SJCRH30 (cell line): ENCODE results near the gene PDZD7. TPM values are rescaled to one million over a fixed set of nuclear protein-coding genes. Genes with fewer than 3 reads are reported as not detected.
A peak's percentile ranks its signal among the peaks of the same experiment; 100 is the strongest.

Source experiments
- DNase-seq, 2 experiments: peaks; one replicate each; pipeline ENCODE4 v3.0.0-alpha.2; 2015 to 2020
- H3K27ac ChIP-seq: fragments of 250-450 bp; sonication (Bioruptor Pico); 2 replicates; pipeline ENCODE4 v1.5.1; 2020; ENCODE audit warnings: mild to moderate bottlenecking, moderate library complexity
- H3K27me3 ChIP-seq: fragments of 250-450 bp; sonication (Bioruptor Pico); 2 replicates; pipeline ENCODE4 v1.5.1; 2020; ENCODE audit warnings: mild to moderate bottlenecking, moderate library complexity
- H3K36me3 ChIP-seq: fragments of 250-450 bp; sonication (Bioruptor Pico); 2 replicates; pipeline ENCODE4 v1.5.1; 2020; ENCODE audit warnings: mild to moderate bottlenecking, moderate library complexity
- H3K4me1 ChIP-seq: fragments of 250-450 bp; sonication (Bioruptor Pico); 2 replicates; pipeline ENCODE4 v1.5.1; 2020; ENCODE audit warnings: mild to moderate bottlenecking, moderate library complexity
- H3K4me3 ChIP-seq: fragments of 250-450 bp; sonication (Bioruptor Pico); 2 replicates; pipeline ENCODE4 v1.5.1; 2020; ENCODE audit warnings: mild to moderate bottlenecking, moderate library complexity
- H3K9me3 ChIP-seq: fragments of 250-450 bp; sonication (Bioruptor Pico); replicated peaks from 2 replicates; pipeline ENCODE4 v1.5.1; 2020; ENCODE audit warnings: mild to moderate bottlenecking, moderate library complexity
- total RNA-seq: library from RNA; depleted of rRNA; stranded (reverse); fragments of >200 nt; shearing (Covaris generic); gene quantifications from 2 replicates; pipeline ENCODE4 v1.2.3, GENCODE V29; 2014

Gene PDZD7
- total RNA-seq, 1 experiment from 2014 or later, result 0.89 TPM

DNA sequence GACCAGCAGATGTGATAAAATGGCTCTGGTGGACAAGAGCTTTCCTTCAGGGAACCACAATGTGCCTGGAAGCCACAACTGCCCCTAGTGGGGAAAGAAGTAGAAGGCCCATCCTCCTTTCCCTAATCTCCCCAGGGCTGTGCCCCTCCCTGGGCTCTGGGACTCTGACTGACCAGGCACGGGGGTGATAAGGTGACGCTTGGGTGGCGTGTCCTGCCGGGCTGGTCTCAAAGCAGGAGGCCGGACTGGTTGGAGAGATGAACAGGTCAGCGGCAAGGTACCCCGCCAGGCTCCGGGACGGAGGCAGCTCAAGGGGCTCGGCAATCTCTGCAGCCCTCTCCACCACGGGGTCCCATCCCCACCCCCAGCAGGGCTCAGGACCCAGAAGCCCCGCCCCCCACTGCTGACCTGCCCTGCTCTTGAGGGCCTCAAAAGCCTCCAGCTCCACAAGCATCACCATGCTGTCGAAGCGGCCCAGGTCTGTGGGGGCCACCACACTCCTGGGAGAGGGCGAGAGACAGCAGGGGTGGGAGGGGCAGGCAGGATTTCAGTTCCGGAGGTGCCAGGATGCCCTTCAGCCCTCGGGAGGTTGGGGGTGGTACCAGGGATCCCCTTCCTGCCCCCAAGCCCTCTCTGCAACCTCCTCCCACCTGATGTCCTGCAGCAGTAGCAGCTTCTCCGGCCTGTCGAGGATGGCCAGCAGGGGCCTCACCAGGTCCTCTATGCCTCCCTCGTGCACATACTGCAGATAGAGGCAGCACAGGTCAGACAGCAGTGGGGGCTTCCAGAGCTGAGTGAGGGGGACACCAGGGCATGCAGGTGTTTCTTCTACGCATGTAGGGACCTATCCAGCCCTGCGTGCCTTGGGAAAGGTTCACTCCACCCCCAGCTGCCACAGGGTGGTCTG, 19.2 kb downstream of the PDZD7 start:
- H3K27me3 ChIP-seq, result no peaks in the 10 kb centered on the region
- H3K36me3 ChIP-seq, result peaks cover 8% of the 10 kb centered on the region
- DNase-seq, result peak in 1 of 2 experiments; percentile 67
- no peak overlapping the region for H3K27ac ChIP-seq
- no peak overlapping the region for H3K4me3 ChIP-seq
- peaks cover 48% of the 10 kb centered on the region for H3K4me1 ChIP-seq
- no peaks in the 10 kb centered on the region for H3K9me3 ChIP-seq

DNA sequence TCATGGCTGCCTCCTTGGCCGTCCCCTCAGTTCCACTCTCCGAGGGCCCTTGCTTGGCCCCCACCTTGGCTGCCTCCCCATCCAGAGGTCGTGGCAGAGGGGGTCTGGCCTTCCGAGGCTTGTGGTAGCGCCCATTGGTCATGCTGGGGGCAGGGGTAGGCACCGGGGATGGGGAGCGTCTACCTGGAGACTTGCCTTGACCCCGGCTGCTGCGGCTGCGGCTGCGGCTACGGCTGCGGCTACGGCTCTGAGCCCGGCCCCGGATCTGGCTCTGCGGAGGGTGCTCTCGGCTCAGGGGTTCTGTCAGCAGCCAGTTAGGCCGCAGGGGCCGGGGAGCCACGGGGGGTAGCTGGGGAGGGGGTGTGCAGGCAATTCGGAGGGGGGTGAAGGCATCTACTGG, 20.6 kb downstream of the PDZD7 start:
- DNase-seq, result no peak
- Histone ChIP-seq H3K27me3 (no peaks in the 10 kb centered on the region), H3K4me3 (no peak overlapping the region), H3K36me3 (peaks cover 20% of the 10 kb centered on the region), H3K27ac (no peak overlapping the region), H3K9me3 (no peaks in the 10 kb centered on the region), H3K4me1 (peaks cover 61% of the 10 kb centered on the region)

DNA sequence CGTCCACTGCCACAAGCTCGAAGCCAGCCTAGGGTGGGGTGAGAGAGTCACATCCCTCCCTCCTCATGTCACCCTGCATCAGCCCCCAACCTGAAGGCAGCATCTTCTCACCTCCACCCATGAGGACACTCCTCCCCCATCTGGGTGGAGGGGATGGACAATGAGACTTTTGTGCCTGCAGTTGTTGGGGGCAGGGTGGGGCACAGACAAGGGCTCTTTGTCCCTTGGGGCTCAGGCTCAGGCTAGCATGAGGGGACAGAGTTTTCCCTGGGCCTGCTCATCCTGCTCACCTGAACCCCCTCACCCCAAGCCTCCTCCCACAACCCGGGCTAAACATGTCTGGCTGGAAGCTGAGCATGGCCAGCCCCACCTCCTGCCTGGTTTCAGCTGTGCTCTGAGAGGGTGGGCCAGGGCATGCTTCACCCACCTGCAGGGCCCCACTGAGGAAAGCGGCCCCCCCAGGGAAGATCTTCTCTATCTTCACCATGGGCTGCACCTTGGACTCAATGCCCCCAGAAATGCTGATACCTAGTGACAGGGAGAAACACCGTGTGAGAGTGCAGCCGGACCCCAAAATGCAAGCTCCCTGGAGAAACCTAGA, 22.0 kb downstream of the PDZD7 start:
- no peaks in the 10 kb centered on the region for H3K9me3 ChIP-seq
- H3K4me3 ChIP-seq, result no peak overlapping the region
- no peak overlapping the region; the same call in 1 of the 2 replicates for H3K27ac ChIP-seq
- peaks cover 34% of the 10 kb centered on the region for H3K36me3 ChIP-seq
- H3K27me3 ChIP-seq, result no peaks in the 10 kb centered on the region
- H3K4me1 ChIP-seq, result peaks cover 59% of the 10 kb centered on the region
- DNase-seq, result peak in 1 of 2 experiments; percentile 77

DNA sequence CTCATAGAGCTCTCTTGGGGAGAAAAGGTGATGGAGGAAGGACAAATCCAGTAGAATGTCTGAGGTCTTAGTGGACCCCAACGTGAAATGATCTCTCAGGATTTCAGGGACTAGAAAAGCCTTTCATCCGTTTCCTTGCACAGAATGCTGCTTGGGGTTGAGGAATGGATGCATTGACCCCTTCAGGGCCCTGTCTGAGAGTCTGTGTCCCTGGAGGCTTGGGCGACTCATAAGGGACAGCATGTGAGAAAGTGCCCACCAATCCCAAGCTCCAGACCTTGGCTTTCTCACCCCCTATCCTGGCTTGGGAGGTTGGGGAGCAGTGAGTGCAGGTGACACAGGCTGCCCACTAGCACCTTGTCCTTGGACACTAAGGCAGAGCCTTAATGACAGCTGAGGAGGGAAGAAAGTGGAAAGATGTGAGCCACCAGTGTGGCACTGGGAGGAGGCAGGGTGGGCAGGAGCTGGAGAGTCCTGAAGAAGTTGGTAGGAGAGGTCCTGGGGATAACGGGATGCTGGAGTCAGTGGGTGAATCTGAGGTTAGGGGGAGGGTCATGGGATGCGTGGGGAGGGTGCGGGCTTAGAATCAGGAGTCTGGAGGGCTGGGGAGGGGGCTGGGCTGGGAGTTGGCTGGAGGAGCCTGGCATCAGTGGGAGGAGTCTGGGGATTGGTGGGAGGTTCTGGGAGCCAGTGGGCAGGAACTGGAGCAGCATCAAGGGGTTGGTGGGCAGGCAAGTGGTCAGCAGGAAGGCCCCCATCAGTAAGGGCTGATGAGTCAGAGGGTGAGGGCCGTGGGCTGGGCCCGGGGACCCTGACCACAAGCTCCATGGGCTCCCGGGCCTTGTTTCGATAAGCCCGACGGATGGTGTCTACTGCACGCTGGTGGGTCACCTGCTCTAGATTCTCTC, 22.8 kb downstream of the PDZD7 start:
- peak in 1 of 2 experiments; percentile 43 for DNase-seq
- Histone ChIP-seq H3K4me3 (no peak overlapping the region), H3K36me3 (peaks cover 41% of the 10 kb centered on the region), H3K27ac (peak overlapping the region; percentile 48; the same call in 1 of the 2 replicates), H3K4me1 (peaks cover 55% of the 10 kb centered on the region), H3K27me3 (no peaks in the 10 kb centered on the region), H3K9me3 (no peaks in the 10 kb centered on the region)

DNA sequence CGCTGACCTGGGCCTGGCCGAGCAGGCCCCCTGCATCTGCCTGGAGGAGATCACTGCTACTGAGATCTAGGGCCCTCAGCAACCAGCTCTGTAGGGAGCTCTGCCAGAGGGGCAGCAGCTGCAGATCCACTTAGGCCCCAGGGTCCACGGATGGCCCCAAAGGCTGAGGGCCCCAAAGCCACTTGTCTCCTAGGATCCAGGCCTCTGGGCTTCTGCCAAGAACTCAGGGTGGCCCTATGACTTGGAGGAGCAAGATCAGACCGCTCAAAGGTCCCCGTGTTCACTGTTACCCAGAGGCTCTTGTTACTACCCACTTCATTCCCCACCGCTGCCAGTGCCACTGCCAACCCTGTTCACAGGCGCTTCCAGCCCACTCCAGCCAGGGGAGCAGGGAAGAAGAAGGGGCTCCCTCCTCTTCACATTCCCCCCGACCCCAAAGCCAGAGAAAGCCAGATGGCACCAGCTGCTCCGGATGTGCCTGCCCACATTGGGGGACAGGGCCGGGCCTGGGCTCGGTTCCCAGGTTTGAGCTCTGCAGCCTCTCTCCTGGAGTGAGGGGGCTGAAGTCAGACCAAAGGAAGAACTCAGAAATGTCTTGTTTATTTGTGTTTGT, 23.7 kb downstream of the PDZD7 start:
- peaks cover 48% of the 10 kb centered on the region for H3K36me3 ChIP-seq
- no peak overlapping the region for H3K4me3 ChIP-seq
- H3K4me1 ChIP-seq, result peaks cover 46% of the 10 kb centered on the region
- peak overlapping the region; percentile 48 for H3K27ac ChIP-seq
- no peaks in the 10 kb centered on the region for H3K9me3 ChIP-seq
- no peaks in the 10 kb centered on the region for H3K27me3 ChIP-seq
- peak; percentile 95 to 97 for DNase-seq

DNA sequence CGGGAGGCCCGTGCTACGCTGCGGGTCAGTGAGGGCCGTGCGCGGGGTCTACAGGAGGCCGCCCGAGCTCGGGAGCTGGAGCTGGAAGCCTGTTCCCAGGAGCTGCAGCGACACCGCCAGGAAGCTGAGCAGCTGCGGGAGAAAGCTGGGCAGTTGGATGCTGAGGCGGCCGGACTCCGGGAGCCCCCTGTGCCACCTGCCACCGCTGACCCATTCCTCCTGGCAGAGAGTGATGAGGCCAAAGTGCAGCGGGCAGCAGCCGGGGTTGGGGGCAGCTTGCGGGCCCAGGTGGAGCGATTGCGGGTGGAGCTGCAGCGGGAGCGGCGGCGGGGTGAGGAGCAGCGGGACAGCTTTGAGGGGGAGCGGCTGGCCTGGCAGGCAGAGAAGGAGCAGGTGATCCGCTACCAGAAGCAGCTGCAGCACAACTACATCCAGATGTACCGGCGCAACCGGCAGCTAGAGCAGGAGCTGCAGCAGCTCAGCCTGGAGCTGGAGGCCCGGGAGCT, 24.3 kb downstream of the PDZD7 start:
- Histone ChIP-seq H3K9me3 (no peaks in the 10 kb centered on the region), H3K36me3 (peaks cover 48% of the 10 kb centered on the region), H3K4me3 (no peak overlapping the region), H3K27ac (peak overlapping the region; percentile 48), H3K27me3 (no peaks in the 10 kb centered on the region), H3K4me1 (peaks cover 51% of the 10 kb centered on the region)
- DNase-seq, result peak; percentile 69 to 75

DNA sequence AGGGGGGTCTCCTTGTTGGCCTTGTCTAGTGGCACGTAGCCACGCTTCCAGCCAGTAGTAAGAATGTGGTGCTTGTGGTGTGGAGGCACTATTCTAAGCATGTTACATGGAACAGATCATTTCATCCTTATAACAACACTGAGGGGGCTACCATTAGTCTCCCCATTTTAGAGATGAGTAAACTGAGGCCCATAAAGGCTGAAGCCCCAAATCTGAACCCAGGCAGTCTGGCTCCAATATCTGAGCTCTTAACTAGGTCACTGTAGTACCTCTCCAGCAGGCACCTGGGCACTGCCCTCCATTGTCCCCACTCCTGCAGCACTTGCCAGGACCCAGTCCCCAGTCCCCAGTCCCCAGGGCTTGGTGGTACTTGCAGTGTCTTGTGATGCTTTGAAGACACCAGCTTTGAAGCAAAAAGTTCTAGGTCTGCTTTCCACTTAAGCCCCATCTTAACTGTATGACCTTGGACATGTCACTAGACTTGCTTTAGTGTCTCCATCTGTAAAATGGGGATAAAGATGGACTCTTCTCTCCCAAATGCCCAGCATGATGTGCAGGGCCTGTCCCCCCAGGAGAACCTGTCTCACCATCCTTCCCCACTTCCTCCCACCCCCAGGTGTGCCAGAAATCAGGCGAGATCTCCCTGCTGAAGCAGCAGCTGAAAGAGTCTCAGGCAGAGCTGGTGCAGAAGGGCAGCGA, 24.9 kb downstream of the PDZD7 start:
- DNase-seq, result no peak
- Histone ChIP-seq H3K9me3 (no peaks in the 10 kb centered on the region), H3K36me3 (peaks cover 50% of the 10 kb centered on the region), H3K27me3 (no peaks in the 10 kb centered on the region), H3K4me3 (no peak overlapping the region), H3K27ac (peak overlapping the region; percentile 48), H3K4me1 (peaks cover 57% of the 10 kb centered on the region)

DNA sequence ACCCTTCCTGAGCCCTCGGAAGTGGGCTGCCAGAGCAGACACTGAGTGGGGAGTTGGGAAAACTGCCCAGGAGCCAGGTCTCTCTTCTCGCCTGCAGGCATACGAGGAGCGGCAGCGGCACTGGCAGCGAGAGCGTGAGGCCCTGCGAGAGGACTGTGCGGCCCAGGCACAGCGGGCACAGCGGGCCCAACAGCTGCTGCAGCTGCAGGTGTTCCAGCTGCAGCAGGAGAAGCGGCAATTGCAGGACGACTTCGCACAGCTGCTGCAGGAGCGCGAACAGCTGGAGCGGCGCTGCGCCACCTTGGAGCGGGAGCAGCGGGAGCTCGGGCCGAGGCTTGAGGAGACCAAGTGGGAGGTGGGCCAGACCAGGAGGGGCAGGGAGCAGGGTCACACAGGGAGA, 25.6 kb downstream of the PDZD7 start:
- peaks cover 58% of the 10 kb centered on the region for H3K4me1 ChIP-seq
- H3K36me3 ChIP-seq, result peaks cover 51% of the 10 kb centered on the region
- H3K9me3 ChIP-seq, result no peaks in the 10 kb centered on the region
- H3K27ac ChIP-seq, result no peak overlapping the region
- no peak for DNase-seq
- H3K27me3 ChIP-seq, result no peaks in the 10 kb centered on the region
- H3K4me3 ChIP-seq, result no peak overlapping the region

DNA sequence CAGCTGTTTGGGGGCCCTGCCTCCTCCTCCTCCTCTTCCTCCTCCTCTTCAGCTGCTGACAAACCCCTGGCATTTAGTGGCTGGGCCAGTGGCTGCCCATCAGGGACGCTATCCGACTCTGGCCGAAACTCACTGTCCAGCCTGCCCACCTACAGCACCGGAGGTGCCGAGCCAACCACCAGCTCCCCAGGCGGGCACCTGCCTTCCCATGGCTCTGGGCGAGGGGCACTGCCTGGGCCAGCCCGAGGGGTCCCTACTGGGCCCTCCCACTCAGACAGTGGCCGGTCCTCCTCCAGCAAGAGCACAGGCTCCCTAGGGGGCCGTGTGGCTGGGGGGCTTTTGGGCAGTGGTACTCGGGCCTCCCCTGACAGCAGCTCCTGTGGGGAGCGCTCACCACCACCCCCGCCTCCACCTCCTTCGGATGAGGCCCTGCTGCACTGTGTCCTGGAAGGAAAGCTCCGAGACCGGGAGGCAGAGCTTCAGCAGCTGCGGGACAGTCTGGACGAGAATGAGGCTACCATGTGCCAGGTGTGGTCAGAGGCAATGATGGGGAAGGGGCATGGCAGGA, 27.2 kb downstream of the PDZD7 start:
- no peak overlapping the region for H3K4me3 ChIP-seq
- H3K27me3 ChIP-seq, result no peaks in the 10 kb centered on the region
- no peak overlapping the region for H3K27ac ChIP-seq
- H3K4me1 ChIP-seq, result peaks cover 52% of the 10 kb centered on the region
- H3K36me3 ChIP-seq, result peaks cover 51% of the 10 kb centered on the region
- H3K9me3 ChIP-seq, result no peaks in the 10 kb centered on the region
- no peak for DNase-seq

DNA sequence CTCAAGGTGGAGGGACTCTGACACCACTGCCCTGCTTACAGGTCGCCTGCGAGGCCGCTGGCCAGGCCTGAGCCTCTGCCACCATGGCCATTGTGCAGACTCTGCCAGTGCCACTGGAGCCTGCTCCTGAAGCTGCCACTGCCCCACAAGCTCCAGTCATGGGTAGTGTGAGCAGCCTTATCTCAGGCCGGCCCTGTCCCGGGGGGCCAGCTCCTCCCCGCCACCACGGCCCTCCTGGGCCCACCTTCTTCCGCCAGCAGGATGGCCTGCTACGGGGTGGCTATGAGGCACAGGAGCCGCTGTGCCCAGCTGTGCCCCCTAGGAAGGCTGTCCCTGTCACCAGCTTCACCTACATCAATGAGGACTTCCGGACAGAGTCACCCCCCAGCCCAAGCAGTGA, 28.5 kb downstream of the PDZD7 start:
- Histone ChIP-seq H3K36me3 (peaks cover 44% of the 10 kb centered on the region), H3K9me3 (no peaks in the 10 kb centered on the region), H3K27ac (no peak overlapping the region), H3K4me3 (no peak overlapping the region), H3K4me1 (peaks cover 40% of the 10 kb centered on the region), H3K27me3 (no peaks in the 10 kb centered on the region)
- DNase-seq, result peak in 1 of 2 experiments; percentile 4

DNA sequence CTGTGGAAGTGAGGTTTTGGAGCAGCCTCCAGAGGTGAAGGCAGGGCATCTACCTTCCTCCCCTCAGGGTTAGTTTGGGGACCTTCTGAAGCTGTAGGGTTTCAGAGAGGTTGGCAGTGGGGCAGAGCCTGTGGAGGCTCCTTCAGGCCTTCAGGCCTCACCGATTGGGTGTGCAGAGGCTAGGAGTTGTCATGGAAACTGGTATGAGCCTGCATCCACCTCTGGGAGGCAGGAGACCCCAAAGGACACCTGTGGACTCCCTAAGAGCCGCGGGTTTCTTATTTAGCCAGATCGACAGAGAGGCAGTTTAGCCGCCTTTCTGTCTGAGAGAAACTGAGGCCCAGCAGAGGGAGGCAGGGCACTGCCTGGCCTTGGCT, 29.3 kb downstream of the PDZD7 start:
- no peaks in the 10 kb centered on the region for H3K27me3 ChIP-seq
- H3K4me1 ChIP-seq, result peaks cover 33% of the 10 kb centered on the region
- no peaks in the 10 kb centered on the region for H3K9me3 ChIP-seq
- peak overlapping the region; percentile 83 for H3K4me3 ChIP-seq
- peaks cover 43% of the 10 kb centered on the region for H3K36me3 ChIP-seq
- no peak for DNase-seq
- peak overlapping the region; percentile 99 for H3K27ac ChIP-seq

DNA sequence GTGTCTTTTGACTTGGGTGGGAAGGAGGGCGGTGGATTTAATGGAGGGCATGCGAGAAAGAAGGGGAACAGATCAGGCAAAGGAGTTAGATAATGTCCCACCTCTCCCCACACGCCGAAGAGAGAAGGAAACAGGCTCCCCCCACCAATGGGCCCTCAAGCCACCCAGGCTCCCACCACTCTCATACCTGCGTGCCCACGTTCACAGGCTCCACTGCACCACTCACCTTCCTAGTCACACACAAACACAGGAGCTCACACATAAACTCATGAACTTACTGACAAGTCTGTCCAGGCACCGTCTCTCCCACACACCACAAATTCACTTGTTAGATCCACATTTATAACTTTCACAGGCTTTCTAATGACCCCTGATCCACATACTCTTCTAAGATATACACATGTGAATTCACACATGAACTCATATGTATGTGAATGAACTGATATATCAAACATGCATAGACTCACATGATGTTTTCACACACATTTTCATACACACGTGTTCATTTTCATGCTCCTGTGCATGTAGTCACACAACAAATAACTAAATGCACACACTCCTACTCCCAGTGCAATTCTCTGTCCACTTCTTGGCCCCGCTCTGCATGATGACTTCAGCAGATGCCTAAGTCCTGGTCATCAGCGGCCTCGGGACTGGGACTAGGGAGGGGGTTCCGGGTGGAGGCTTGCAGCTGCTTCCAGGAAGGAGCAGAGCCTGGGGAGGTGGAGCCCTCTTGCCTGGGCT, 29.8 kb downstream of the PDZD7 start:
- H3K9me3 ChIP-seq, result no peaks in the 10 kb centered on the region
- peak overlapping the region; percentile 83 for H3K4me3 ChIP-seq
- DNase-seq, result peak; percentile 94 to 95
- peaks cover 39% of the 10 kb centered on the region for H3K36me3 ChIP-seq
- H3K27me3 ChIP-seq, result no peaks in the 10 kb centered on the region
- peaks cover 32% of the 10 kb centered on the region for H3K4me1 ChIP-seq
- peak overlapping the region; percentile 99 for H3K27ac ChIP-seq
